GM12801 (cell line): ENCODE results near the gene ST3GAL2.

ENCODE experiments used
- TF ChIP-seq, protein P1 (sequence below): IDR thresholded peaks from one replicate; pipeline ENCODE4 v1.5.1; 2011; ENCODE audit warnings: control low read depth; ENCODE audit not compliant: insufficient read length; ENCODE audit errors: extremely low read depth

ST3GAL2 gene

DNA sequence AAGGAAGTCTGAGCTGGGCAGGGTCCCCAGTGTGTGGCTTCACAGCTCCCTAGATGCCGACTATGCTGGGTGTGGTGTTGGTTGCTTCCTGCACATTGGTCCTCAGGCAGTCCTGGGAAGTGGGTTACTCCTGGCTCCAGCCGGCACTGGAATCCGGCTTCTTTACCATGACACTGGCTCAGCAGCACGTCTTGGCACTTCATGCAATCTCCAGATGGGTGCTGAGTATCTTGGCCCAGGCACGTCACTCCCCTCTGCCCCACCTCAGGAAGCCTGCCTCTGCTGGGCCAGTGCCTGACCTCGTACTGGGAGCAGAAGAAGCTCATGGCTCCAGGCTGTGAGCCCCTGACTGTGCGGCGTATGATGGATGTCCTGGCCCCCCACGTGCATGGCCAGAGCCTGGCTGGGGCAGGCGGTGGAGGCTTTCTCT lies 40.0 kb upstream of the ST3GAL2 start:
- TF ChIP-seq, protein P1, sequence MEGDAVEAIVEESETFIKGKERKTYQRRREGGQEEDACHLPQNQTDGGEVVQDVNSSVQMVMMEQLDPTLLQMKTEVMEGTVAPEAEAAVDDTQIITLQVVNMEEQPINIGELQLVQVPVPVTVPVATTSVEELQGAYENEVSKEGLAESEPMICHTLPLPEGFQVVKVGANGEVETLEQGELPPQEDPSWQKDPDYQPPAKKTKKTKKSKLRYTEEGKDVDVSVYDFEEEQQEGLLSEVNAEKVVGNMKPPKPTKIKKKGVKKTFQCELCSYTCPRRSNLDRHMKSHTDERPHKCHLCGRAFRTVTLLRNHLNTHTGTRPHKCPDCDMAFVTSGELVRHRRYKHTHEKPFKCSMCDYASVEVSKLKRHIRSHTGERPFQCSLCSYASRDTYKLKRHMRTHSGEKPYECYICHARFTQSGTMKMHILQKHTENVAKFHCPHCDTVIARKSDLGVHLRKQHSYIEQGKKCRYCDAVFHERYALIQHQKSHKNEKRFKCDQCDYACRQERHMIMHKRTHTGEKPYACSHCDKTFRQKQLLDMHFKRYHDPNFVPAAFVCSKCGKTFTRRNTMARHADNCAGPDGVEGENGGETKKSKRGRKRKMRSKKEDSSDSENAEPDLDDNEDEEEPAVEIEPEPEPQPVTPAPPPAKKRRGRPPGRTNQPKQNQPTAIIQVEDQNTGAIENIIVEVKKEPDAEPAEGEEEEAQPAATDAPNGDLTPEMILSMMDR, result no peak

DNA sequence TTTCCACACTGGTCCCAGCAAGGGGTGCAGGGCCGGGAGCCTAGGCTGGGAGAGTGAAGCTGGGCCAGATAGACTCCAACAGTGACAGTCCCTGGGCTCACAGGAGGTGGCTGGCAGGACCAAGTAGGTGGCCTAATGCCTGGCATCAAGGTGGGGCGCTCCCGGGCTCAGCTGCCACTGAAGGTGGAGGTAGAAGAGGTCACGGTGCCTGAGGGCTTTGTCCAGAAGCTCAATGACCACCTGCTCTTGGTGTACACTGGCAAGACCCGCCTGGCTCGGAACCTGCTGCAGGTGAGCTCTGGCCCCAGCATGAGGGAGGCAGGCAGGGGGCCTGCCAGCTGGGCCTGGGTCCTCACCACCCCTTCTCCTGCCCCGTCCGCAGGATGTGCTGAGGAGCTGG lies 39.3 kb upstream of the ST3GAL2 start:
- TF ChIP-seq, protein P1, result no peak

DNA sequence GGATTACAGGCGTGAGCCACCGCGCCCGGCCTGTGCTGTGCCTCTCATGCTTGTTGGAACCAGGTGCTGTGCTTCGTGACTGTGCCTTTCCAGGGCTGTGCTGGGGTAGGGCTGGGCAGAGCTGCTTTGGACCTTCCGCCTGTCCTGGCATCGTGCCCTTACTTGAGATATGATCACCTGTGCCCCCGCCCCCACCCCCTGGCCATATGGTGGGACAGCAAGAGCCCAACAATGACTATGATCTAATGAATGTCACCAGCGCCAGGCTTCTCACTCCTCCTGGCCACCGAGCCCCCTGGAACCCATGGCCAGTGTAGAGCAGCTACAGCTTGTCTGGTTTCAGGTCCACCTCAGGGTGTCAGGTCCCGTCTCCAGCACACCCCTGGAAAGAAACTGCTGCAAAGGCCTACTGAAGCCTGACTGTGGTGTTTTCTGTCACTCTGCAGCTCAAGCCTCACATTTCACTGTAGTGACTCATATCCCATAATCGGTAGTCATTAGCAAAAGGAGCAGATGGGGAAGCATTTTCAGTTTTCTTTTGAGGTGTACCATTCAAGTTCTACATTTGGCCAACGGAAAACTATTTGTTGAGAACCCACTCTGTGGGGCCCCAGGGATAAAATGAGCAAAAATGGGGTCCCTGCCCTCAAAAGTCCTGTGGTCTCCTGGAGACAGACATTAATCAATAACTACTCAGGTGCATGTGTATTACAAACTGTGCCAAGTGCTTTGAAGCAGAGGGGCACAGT lies 37.5 kb upstream of the ST3GAL2 start:
- TF ChIP-seq, protein P1, result no peak

DNA sequence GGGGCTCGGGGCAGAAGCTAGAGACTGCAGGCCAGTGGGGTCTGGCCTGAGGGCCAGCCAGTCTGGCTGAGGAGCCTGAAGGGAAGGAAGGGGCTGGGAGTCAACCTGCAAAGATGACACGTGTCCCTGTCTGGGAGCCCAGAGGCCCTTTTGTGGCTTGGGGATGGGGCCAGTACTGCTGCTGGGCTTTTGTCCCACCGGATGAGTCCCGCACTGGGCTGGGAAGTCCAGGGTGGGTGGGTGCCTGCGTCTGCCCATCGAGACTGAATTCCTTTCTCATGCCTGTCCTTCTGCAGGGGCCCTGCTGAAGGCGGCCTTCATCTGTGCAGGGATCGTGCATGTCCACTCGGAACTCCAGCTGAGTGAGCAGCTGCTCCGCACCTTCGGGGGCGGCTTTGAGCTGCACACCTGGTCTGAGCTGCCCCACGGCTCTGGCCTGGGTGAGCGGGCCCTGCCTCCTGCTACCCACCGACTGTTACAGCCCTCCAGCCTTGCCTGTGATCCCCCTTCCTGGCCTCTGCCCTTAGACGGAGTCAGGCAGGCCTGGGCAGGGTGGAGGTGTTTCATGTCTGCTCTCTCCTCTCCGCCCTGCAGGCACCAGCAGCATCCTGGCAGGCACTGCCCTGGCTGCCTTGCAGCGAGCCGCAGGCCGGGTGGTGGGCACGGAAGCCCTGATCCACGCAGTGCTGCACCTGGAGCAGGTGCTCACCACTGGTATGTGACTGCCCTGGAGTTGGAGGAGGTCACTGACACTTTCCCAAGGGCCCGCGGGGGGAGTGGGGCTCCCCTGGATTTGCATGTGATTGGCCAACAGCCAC lies 36.4 kb upstream of the ST3GAL2 start:
- TF ChIP-seq, protein P1, result no peak

DNA sequence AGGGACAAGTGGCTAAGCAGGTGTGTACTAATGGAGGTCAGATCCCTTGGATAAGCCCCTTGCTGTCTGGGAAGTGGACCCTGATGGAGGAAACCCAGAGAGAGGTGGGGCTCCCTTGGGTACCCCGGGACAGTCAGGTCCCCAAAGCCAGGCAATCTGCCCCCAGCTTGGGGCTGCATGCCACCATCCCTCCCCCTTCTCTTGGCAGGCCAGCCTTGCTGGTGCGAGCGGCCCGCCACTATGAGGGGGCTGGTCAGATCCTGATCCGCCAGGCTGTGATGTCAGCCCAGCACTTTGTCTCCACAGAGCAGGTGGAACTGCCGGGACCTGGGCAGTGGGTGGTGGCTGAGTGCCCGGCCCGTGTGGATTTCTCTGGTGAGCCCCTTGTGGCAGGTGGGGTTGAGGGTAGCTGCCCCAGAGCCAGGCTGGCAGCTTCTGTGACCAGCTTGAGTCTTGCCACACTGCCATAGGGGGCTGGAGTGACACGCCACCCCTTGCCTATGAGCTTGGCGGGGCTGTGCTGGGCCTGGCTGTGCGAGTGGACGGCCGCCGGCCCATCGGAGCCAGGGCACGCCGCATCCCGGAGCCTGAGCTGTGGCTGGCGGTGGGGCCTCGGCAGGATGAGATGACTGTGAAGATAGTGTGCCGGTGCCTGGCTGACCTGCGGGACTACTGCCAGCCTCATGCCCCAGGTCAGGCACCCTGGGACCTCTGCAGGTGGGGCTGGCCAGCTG lies 35.6 kb upstream of the ST3GAL2 start:
- TF ChIP-seq, protein P1, result no peak

DNA sequence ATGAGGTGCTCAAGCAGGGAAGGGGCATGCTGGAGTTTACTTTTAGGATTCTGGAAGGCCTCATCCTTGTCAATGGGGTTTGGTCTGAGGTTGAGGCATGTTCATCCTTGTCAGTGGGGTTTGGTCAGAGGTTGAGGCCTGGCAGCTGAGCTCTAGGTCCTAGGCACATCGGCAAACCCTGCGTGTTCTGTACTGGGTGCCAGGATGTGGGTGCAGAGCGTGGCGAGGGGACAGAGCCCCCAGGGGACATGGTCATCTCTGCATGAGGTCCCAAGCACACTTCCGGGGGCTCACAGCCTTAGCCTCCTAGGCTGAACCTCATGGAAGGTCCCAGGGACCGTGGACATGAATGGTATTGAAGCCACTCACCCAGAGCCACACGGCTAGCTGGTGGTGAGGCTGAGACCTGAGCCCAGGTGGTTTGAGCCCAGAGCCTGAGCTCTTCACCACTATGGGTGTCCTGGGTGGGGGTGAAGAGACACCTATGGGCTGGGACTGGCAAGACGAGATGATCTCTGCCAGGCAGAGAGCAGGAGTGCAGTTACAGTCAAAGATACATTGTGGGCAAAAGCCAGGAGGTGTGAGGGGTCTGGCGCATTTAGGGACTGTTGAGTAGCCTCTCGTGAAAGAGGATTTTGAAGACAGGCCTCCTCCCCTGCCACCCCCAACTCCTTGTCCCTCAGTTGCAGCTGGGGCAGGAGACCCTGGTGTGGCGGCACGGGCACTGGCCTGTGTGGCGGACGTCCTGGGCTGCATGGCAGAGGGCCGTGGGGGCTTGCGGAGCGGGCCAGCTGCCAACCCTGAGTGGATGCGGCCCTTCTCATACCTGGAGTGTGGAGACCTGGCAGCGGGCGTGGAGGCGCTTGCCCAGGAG lies 34.8 kb upstream of the ST3GAL2 start:
- TF ChIP-seq, protein P1, result no peak
